ENCODE measurements around the gene CLEC4G. TPM values are rescaled to one million over a fixed set of nuclear protein-coding genes. Genes with fewer than 3 reads are reported as not detected.

The CLEC4G gene
- total RNA-seq, 1 experiment from 2014 or later: 0.55 TPM

GRCh38 chr19:7778081-7778480 is 46.2 kb upstream of the CLEC4G start (continued):
- no peak for TF ChIP-seq ATF6 (CRISPR knock-in tag; IDR thresholded peaks at IDR 0.05)
- no peak for TF ChIP-seq ZNF281 (CRISPR knock-in tag; IDR thresholded peaks at IDR 0.05)
- TF ChIP-seq ZNF219 (CRISPR knock-in tag; IDR thresholded peaks at IDR 0.05; ENCODE audit: borderline replicate concordance): no peak
- no peak for TF ChIP-seq FOXK1 (CRISPR knock-in tag; IDR thresholded peaks at IDR 0.05)

- CTCF ChIA-PET: interaction anchor here (0.6 to 1.9 kb wide), 5 partner anchors 94 to 1671 kb away, joined by 3 to 4 read pairs (median 3); partner anchors contain the start of gene TRAPPC5
- POLR2A ChIA-PET: interaction anchor here (0.6 kb wide), 1 partner anchor 181 kb away, joined by 4 read pairs; no protein-coding TSS in a partner anchor
- Mint-ChIP-seq H3K9me3 (peaks cover 9% of the 10 kb centered on the region; the same call in 1 of the 2 replicates), H3K27me3 (ENCODE audit: low read depth) (peaks cover 11% of the 10 kb centered on the region; the same call in 1 of the 2 replicates), H3K4me1 (peaks cover 3% of the 10 kb centered on the region; the same call in 1 of the 2 replicates), H3K27ac (no peak overlapping the region), H3K36me3 (no peaks in the 10 kb centered on the region), H3K4me3 (no peak overlapping the region)
- ATAC-seq (no peak), DNase-seq (ENCODE audit: low spot score) (no peak)
- TF ChIP-seq, protein P1, sequence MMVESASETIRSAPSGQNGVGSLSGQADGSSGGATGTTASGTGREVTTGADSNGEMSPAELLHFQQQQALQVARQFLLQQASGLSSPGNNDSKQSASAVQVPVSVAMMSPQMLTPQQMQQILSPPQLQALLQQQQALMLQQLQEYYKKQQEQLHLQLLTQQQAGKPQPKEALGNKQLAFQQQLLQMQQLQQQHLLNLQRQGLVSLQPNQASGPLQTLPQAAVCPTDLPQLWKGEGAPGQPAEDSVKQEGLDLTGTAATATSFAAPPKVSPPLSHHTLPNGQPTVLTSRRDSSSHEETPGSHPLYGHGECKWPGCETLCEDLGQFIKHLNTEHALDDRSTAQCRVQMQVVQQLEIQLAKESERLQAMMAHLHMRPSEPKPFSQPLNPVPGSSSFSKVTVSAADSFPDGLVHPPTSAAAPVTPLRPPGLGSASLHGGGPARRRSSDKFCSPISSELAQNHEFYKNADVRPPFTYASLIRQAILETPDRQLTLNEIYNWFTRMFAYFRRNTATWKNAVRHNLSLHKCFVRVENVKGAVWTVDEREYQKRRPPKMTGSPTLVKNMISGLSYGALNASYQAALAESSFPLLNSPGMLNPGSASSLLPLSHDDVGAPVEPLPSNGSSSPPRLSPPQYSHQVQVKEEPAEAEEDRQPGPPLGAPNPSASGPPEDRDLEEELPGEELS (CRISPR knock-in tag; IDR thresholded peaks at IDR 0.05): no peak
- TF ChIP-seq ZNF671 (CRISPR knock-in tag; IDR thresholded peaks at IDR 0.05) (no peak), GABPB1 (CRISPR knock-in tag; IDR thresholded peaks at IDR 0.05) (no peak), CREB1 (CRISPR knock-in tag; IDR thresholded peaks at IDR 0.05) (no peak), ZNF532 (CRISPR knock-in tag; IDR thresholded peaks at IDR 0.05; ENCODE audit: borderline replicate concordance) (no peak), SMAD4 (CRISPR knock-in tag; IDR thresholded peaks at IDR 0.05) (no peak), GRHL2 (CRISPR knock-in tag; IDR thresholded peaks at IDR 0.05; ENCODE audit: insufficient replicate concordance, severe bottlenecking) (no peak), GTF2I (CRISPR knock-in tag; conservative IDR thresholded peaks at IDR 0.05) (no peak), ATF1 (CRISPR knock-in tag; IDR thresholded peaks at IDR 0.05) (no peak), JUN (CRISPR knock-in tag; IDR thresholded peaks at IDR 0.05) (no peak), ESRRA (CRISPR knock-in tag; IDR thresholded peaks at IDR 0.05; ENCODE audit: borderline replicate concordance) (no peak)
- TF ChIP-seq, protein P2, sequence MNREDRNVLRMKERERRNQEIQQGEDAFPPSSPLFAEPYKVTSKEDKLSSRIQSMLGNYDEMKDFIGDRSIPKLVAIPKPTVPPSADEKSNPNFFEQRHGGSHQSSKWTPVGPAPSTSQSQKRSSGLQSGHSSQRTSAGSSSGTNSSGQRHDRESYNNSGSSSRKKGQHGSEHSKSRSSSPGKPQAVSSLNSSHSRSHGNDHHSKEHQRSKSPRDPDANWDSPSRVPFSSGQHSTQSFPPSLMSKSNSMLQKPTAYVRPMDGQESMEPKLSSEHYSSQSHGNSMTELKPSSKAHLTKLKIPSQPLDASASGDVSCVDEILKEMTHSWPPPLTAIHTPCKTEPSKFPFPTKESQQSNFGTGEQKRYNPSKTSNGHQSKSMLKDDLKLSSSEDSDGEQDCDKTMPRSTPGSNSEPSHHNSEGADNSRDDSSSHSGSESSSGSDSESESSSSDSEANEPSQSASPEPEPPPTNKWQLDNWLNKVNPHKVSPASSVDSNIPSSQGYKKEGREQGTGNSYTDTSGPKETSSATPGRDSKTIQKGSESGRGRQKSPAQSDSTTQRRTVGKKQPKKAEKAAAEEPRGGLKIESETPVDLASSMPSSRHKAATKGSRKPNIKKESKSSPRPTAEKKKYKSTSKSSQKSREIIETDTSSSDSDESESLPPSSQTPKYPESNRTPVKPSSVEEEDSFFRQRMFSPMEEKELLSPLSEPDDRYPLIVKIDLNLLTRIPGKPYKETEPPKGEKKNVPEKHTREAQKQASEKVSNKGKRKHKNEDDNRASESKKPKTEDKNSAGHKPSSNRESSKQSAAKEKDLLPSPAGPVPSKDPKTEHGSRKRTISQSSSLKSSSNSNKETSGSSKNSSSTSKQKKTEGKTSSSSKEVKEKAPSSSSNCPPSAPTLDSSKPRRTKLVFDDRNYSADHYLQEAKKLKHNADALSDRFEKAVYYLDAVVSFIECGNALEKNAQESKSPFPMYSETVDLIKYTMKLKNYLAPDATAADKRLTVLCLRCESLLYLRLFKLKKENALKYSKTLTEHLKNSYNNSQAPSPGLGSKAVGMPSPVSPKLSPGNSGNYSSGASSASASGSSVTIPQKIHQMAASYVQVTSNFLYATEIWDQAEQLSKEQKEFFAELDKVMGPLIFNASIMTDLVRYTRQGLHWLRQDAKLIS (CRISPR knock-in tag; IDR thresholded peaks at IDR 0.05; ENCODE audit: borderline replicate concordance): no peak
- TF ChIP-seq, protein P3, sequence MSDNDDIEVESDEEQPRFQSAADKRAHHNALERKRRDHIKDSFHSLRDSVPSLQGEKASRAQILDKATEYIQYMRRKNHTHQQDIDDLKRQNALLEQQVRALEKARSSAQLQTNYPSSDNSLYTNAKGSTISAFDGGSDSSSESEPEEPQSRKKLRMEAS (CRISPR knock-in tag; IDR thresholded peaks at IDR 0.05): no peak
These were observed 43.9 kb upstream of the CLEC4G start for GRCh38 chr19:7775761-7776160.
